GM23248 (cell line): ENCODE results near the gene ANKMY2.

Experiments
- EZH2 ChIP-seq: fragments of 200-600 bp; sonication (generic); IDR thresholded peaks from 2 replicates; pipeline ENCODE4 v1.6.1; 2018; ENCODE audit warnings: antibody characterized with exemption, mild to moderate bottlenecking; ENCODE audit not compliant: insufficient read depth, poor library complexity, severe bottlenecking
- EZH2phosphoT487 ChIP-seq: fragments of 200-600 bp; sonication (generic); IDR thresholded peaks from 2 replicates; pipeline ENCODE4 v1.6.1; 2018; ENCODE audit warnings: antibody characterized with exemption, moderate library complexity, mild to moderate bottlenecking, low read depth; ENCODE audit not compliant: insufficient read depth

DNA sequence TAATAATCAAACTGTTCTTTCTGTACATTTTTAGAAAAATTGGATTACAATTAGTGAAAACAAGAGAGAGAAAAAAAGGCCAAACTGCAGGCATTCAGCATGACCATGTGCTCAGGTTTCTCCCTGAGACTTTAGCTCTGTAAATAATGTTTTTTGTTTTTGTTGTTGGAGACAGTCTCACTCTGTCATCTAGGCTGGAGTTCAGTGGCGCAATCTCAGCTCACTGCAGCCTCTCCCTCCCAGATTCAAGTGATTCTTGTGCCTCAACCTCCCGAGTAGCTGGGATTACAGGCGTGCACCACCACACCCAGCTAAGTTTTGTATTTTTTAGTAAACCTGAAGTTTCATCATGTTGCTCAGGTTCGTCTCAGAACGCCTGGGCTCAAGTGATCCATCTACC is 23.4 kb upstream of the ANKMY2 start:
- TF ChIP-seq EZH2 (no peak), EZH2phosphoT487 (no peak)
